Measurements from ENCODE around the gene C9orf153. TPM values are rescaled to one million over a fixed set of nuclear protein-coding genes. Genes with fewer than 3 reads are reported as not detected.

The C9orf153 gene
- polyA plus RNA-seq, 1 donor from 2014 or later, result not detected

GRCh38 chr9:86175223-86175622, 84.2 kb downstream of the C9orf153 start:
- no peak overlapping the region for H3K27ac ChIP-seq (ENCODE audit: low read length)
- no peak overlapping the region for H2AFZ ChIP-seq (ENCODE audit: low read depth, low read length)
- no peaks in the 10 kb centered on the region for H4K20me1 ChIP-seq (ENCODE audit: insufficient read depth)
- no peak overlapping the region for H3K9ac ChIP-seq (ENCODE audit: low read length)
- H3F3A ChIP-seq (ENCODE audit: insufficient read depth, low read length, poor library complexity, severe bottlenecking), result no peaks in the 10 kb centered on the region
- TF ChIP-seq REST (IDR thresholded peaks at IDR 0.05; ENCODE audit: borderline replicate concordance) (no peak), SMC3 (conservative IDR thresholded peaks at IDR 0.05; ENCODE audit: poor library complexity) (no peak), CTCF (IDR thresholded peaks at IDR 0.05; ENCODE audit: poor library complexity, severe bottlenecking) (no peak), EP300 (conservative IDR thresholded peaks at IDR 0.05; ENCODE audit: poor library complexity, severe bottlenecking) (no peak), RAD21 (conservative IDR thresholded peaks at IDR 0.05) (no peak), EZH2 (IDR thresholded peaks at IDR 0.05; ENCODE audit: borderline replicate concordance, insufficient read depth, low read length, poor library complexity, severe bottlenecking) (no peak), POLR2AphosphoS5 (IDR thresholded peaks at IDR 0.05) (no peak), MXI1 (conservative IDR thresholded peaks at IDR 0.05; ENCODE audit: poor library complexity, severe bottlenecking) (no peak), TAF1 (IDR thresholded peaks at IDR 0.05; ENCODE audit: low read depth) (no peak)
- no peak overlapping the region for H3K4me3 ChIP-seq (ENCODE audit: low read length)
- no peak overlapping the region for H3K4me2 ChIP-seq (ENCODE audit: low read length)
- no peaks in the 10 kb centered on the region for H3K36me3 ChIP-seq (ENCODE audit: insufficient read depth, low read length)
- no peaks in the 10 kb centered on the region for H3K27me3 ChIP-seq (ENCODE audit: insufficient read depth, low read depth, low read length)
- H3K79me2 ChIP-seq (replicated peaks; ENCODE audit: insufficient read depth, low read length), result no peaks in the 10 kb centered on the region
- no peaks in the 10 kb centered on the region for H3K9me2 ChIP-seq (ENCODE audit: insufficient read depth, low read length)
- H3K9me3 ChIP-seq (ENCODE audit: low read length), result no peaks in the 10 kb centered on the region

Small RNA genes within 50 kb of the gene (small RNA-seq; reads per million reads assigned to genes)
- gene AL137849.1, result 0 reads per million in 3 experiments
- gene RN7SKP264, result 0 reads per million in 3 experiments

Other genes starting within 250 kb of the C9orf153 start
- 76.8 and 77.4 TPM in 2 replicates for gene GOLM1, start 160.1 kb downstream of the C9orf153 start, polyA plus RNA-seq
- 119 and 141 TPM in 2 replicates for gene ISCA1, start 22.9 kb upstream of the C9orf153 start, polyA plus RNA-seq
- gene TUT7, start 94.8 kb upstream of the C9orf153 start, polyA plus RNA-seq, result 21.0 and 21.1 TPM in 2 replicates